Measurements from ENCODE around the gene TTLL10. TPM values are rescaled to one million over a fixed set of nuclear protein-coding genes. Genes with fewer than 3 reads are reported as not detected.

Gene TTLL10
- total and polyA plus RNA-seq, 2 experiments from 2014 or later: 0.45 TPM; not detected in 1

GRCh38 chr1:1127551-1128451 lies 45.9 kb upstream of the TTLL10 start:
- H3K4me3 Mint-ChIP-seq: no peak overlapping the region
- no peaks in the 10 kb centered on the region for H3K36me3 Mint-ChIP-seq (ENCODE audit: low read depth)
- H2AFZ ChIP-seq: no peak overlapping the region
- H4K20me1 ChIP-seq (replicated peaks; ENCODE audit: insufficient read depth): no peaks in the 10 kb centered on the region
- H3K9me3 Mint-ChIP-seq: peaks cover 8% of the 10 kb centered on the region; the same call in 2 of the 3 replicates
- DNase-seq (ENCODE audit: low spot score) (no peak), ATAC-seq (no peak)
- H3K27ac ChIP-seq (ENCODE audit: low read depth): no peak overlapping the region
- no peaks in the 10 kb centered on the region for H3K79me2 ChIP-seq (replicated peaks; ENCODE audit: insufficient read depth)
- no peak overlapping the region for H3K4me3 ChIP-seq
- peaks cover 9% of the 10 kb centered on the region for H3K4me1 Mint-ChIP-seq
- no peak overlapping the region for H3K4me2 ChIP-seq
- peaks cover 10% of the 10 kb centered on the region for H3K27me3 Mint-ChIP-seq (ENCODE audit: insufficient read depth, low read depth, poor library complexity)
- no peaks in the 10 kb centered on the region for H3K27me3 ChIP-seq (ENCODE audit: insufficient read depth)
- H3K9me2 ChIP-seq (ENCODE audit: insufficient read depth): no peaks in the 10 kb centered on the region
- H3K27ac Mint-ChIP-seq: no peak overlapping the region
- peaks cover 5% of the 10 kb centered on the region; the same call in 1 of the 2 replicates for H3F3A ChIP-seq (replicated peaks; ENCODE audit: low read depth)
- no peaks in the 10 kb centered on the region for H3K4me1 ChIP-seq (ENCODE audit: insufficient read depth)
- TF ChIP-seq POLR2AphosphoS5 (IDR thresholded peaks at IDR 0.05; ENCODE audit: low read depth): no peak
- TF ChIP-seq EZH2phosphoT487 (IDR thresholded peaks at IDR 0.05; ENCODE audit: unreplicated experiment): no peak
- no peak for TF ChIP-seq EZH2 (IDR thresholded peaks at IDR 0.05; ENCODE audit: low read depth, unreplicated experiment)
- TF ChIP-seq, protein P1, sequence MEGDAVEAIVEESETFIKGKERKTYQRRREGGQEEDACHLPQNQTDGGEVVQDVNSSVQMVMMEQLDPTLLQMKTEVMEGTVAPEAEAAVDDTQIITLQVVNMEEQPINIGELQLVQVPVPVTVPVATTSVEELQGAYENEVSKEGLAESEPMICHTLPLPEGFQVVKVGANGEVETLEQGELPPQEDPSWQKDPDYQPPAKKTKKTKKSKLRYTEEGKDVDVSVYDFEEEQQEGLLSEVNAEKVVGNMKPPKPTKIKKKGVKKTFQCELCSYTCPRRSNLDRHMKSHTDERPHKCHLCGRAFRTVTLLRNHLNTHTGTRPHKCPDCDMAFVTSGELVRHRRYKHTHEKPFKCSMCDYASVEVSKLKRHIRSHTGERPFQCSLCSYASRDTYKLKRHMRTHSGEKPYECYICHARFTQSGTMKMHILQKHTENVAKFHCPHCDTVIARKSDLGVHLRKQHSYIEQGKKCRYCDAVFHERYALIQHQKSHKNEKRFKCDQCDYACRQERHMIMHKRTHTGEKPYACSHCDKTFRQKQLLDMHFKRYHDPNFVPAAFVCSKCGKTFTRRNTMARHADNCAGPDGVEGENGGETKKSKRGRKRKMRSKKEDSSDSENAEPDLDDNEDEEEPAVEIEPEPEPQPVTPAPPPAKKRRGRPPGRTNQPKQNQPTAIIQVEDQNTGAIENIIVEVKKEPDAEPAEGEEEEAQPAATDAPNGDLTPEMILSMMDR (conservative IDR thresholded peaks at IDR 0.05; ENCODE audit: low read depth in 2 of 2): no peak
- TF ChIP-seq STAT1 (IDR thresholded peaks at IDR 0.05; ENCODE audit: unreplicated experiment): no peak
- no peak for TF ChIP-seq JUNB (IDR thresholded peaks at IDR 0.05; ENCODE audit: unreplicated experiment)
- no peak for TF ChIP-seq CREB1 (CRISPR knock-in tag; IDR thresholded peaks at IDR 0.05; ENCODE audit: low read depth)
- no peak for TF ChIP-seq REST (IDR thresholded peaks at IDR 0.05; ENCODE audit: unreplicated experiment)
- TF ChIP-seq ETS1 (IDR thresholded peaks at IDR 0.05): no peak
- TF ChIP-seq NANOG (IDR thresholded peaks at IDR 0.05; ENCODE audit: borderline replicate concordance): no peak
- no peak for TF ChIP-seq ZNF114 (CRISPR knock-in tag; IDR thresholded peaks at IDR 0.05)
- TF ChIP-seq, protein P2, sequence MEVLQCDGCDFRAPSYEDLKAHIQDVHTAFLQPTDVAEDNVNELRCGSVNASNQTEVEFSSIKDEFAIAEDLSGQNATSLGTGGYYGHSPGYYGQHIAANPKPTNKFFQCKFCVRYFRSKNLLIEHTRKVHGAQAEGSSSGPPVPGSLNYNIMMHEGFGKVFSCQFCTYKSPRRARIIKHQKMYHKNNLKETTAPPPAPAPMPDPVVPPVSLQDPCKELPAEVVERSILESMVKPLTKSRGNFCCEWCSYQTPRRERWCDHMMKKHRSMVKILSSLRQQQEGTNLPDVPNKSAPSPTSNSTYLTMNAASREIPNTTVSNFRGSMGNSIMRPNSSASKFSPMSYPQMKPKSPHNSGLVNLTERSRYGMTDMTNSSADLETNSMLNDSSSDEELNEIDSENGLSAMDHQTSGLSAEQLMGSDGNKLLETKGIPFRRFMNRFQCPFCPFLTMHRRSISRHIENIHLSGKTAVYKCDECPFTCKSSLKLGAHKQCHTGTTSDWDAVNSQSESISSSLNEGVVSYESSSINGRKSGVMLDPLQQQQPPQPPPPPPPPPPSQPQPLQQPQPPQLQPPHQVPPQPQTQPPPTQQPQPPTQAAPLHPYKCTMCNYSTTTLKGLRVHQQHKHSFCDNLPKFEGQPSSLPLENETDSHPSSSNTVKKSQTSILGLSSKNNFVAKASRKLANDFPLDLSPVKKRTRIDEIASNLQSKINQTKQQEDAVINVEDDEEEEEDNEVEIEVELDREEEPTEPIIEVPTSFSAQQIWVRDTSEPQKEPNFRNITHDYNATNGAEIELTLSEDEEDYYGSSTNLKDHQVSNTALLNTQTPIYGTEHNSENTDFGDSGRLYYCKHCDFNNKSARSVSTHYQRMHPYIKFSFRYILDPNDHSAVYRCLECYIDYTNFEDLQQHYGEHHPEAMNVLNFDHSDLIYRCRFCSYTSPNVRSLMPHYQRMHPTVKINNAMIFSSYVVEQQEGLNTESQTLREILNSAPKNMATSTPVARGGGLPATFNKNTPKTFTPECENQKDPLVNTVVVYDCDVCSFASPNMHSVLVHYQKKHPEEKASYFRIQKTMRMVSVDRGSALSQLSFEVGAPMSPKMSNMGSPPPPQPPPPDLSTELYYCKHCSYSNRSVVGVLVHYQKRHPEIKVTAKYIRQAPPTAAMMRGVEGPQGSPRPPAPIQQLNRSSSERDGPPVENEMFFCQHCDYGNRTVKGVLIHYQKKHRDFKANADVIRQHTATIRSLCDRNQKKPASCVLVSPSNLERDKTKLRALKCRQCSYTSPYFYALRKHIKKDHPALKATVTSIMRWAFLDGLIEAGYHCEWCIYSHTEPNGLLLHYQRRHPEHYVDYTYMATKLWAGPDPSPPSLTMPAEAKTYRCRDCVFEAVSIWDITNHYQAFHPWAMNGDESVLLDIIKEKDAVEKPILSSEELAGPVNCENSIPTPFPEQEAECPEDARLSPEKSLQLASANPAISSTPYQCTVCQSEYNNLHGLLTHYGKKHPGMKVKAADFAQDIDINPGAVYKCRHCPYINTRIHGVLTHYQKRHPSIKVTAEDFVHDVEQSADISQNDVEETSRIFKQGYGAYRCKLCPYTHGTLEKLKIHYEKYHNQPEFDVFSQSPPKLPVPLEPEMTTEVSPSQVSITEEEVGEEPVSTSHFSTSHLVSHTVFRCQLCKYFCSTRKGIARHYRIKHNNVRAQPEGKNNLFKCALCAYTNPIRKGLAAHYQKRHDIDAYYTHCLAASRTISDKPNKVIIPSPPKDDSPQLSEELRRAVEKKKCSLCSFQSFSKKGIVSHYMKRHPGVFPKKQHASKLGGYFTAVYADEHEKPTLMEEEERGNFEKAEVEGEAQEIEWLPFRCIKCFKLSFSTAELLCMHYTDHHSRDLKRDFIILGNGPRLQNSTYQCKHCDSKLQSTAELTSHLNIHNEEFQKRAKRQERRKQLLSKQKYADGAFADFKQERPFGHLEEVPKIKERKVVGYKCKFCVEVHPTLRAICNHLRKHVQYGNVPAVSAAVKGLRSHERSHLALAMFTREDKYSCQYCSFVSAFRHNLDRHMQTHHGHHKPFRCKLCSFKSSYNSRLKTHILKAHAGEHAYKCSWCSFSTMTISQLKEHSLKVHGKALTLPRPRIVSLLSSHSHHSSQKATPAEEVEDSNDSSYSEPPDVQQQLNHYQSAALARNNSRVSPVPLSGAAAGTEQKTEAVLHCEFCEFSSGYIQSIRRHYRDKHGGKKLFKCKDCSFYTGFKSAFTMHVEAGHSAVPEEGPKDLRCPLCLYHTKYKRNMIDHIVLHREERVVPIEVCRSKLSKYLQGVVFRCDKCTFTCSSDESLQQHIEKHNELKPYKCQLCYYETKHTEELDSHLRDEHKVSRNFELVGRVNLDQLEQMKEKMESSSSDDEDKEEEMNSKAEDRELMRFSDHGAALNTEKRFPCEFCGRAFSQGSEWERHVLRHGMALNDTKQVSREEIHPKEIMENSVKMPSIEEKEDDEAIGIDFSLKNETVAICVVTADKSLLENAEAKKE (CRISPR knock-in tag; IDR thresholded peaks at IDR 0.05): no peak
- no peak for TF ChIP-seq ZNF331 (CRISPR knock-in tag; IDR thresholded peaks at IDR 0.05; ENCODE audit: low read depth)
- no peaks in the 10 kb centered on the region for H3K36me3 ChIP-seq (ENCODE audit: insufficient read depth)

Measured in GM23338 (cell line).